SK-N-MC (cell line): ENCODE data around the gene GPR35.

Source experiments
- EZH2 ChIP-seq: fragments of 200-600 bp; sonication (generic); IDR thresholded peaks from one replicate; pipeline ENCODE4 v1.6.1; 2017; ENCODE audit warnings: antibody characterized with exemption
- FOXP2 ChIP-seq: optimal IDR thresholded peaks from 2 replicates; pipeline ENCODE3; 2011; ENCODE audit warnings: mild to moderate bottlenecking, moderate library complexity; ENCODE audit not compliant: insufficient read depth; ENCODE audit errors: extremely low read length, control extremely low read depth
- POLR2AphosphoS5 ChIP-seq: IDR thresholded peaks from 2 replicates; pipeline ENCODE4 v1.6.1; 2012; ENCODE audit warnings: mild to moderate bottlenecking, low read depth, low read length, borderline replicate concordance

DNA sequence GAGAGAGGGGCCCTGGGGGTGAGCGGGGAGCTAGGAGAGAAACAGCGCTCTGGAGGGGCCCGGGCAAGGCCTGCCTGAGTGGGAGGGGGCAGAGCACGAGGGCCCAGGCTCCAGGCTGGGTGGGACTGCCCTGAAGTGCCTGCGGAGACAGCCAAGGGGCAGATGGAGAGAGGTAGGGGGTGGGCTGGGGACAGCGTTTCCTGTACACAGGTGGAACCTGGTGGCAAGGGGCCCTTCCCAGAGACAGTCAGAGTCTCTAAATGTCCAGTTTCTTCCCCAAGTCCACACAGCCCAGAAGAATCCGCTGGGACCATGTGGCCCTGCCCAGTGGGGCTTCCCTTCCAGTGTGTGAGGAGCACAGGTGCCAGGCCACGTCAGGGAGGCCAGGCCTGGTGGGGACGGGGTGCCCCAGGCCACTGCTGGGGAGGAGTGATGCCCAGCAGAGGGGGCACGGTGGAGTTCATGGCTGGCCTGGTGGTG is 1.7 kb upstream of the GPR35 start:
- TF ChIP-seq EZH2 (no peak), POLR2AphosphoS5 (no peak), FOXP2 (no peak)
